Measurements from ENCODE around the gene MTHFD1L. TPM values are rescaled to one million over a fixed set of nuclear protein-coding genes. Genes with fewer than 3 reads are reported as not detected.

The MTHFD1L gene
- total RNA-seq, 1 donor from 2014 or later, result 45.6 TPM

DNA sequence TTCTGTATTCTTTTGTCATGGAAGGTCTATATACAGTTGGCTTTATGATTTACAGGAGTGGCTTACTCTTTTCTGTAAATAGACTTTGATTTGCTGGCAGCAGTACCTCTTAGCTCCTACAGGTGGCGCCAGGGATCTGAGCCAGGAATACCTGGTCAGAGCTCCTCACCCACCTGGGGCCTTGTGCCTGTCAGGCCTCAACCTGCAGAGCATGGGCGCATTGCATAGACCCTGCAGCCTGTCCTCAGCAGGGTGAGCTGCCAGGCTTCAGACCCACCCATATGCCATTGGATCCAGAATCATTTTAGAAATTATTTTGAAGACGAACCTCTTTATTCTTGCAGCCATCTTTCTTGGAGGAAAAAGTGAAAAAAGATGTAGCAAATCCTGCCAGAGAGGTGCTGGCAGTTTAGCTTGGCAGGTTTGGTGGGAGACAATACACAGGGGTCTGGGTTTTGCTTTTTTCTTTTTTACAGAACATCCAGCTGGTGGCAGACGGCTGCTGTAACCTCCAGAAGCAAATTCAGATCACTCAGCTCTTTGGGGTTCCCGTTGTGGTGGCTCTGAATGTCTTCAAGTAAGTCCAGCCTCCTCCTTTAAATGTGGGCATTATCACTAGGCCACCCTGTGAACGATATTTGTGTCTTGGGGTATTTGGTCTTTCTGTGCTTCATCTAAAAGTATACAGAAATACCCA, 149.1 kb downstream of the MTHFD1L start:
- DNase-seq (ENCODE audit: low read depth in 2 of 2), result peak; percentile 78 to 94

DNA sequence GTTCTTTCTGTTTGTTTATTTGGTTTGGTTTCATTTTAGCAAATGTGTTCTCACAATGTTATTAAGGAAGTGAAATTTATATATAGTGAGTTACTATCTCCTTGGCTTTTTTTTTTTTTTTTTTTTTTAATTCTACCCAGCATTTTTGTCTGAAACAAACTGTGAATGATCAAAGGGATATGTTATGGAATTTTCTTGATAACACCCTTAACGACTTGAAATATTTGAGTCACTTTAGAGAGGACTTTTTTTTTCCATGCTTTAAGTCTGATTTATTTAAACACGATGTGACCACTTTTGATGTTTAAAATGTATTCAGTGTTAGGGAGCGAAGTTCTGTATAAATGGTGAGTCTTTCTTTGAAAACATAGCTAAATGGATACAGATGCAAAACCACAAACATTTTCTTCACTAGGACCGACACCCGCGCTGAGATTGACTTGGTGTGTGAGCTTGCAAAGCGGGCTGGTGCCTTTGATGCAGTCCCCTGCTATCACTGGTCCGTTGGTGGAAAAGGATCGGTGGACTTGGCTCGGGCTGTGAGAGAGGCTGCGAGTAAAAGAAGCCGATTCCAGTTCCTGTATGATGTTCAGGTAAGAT, 149.7 kb downstream of the MTHFD1L start:
- no peak for DNase-seq (ENCODE audit: low read depth in 2 of 2)

DNA sequence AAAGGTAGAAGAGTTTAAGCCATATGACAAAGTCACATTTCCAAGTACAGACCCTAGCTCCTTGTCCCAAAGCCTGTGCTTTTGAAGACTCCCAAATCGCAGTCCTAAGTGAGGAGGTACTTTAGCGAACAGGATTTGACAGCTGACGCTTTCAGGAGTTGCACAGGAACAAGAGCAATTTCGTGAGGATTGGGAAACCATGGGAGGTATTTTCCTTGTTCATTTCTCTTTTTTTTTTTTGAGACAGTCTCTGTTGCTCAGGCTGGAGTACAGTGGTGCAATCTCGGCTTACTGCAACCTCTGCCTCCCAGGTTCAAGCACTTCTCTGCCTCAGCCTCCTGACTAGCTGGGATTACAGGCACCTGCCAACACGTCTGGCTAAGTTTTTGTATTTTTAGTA, 150.6 kb downstream of the MTHFD1L start:
- DNase-seq (ENCODE audit: low read depth in 2 of 2), result no peak

DNA sequence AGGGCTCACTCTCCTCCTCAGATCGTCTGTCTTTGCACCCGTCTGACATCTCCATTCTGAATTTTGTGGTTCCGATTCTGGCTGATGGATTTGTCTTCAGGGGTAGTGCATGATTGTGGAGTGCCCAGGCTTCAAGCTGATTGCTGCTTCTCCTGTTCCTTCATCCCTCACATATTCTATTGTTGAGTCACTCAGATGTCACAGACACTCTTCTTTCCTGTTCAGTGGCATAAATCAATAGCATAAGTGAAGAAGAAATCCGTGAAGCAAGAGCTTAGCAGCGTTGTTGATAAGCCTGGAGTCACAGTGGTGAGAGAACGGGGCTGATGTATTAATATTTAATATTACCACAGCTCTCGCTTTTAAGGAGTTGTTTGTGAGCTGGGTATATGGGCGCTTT, 152.5 kb downstream of the MTHFD1L start:
- DNase-seq (ENCODE audit: low read depth in 2 of 2), result peak in 1 of 2 donors; percentile 17

DNA sequence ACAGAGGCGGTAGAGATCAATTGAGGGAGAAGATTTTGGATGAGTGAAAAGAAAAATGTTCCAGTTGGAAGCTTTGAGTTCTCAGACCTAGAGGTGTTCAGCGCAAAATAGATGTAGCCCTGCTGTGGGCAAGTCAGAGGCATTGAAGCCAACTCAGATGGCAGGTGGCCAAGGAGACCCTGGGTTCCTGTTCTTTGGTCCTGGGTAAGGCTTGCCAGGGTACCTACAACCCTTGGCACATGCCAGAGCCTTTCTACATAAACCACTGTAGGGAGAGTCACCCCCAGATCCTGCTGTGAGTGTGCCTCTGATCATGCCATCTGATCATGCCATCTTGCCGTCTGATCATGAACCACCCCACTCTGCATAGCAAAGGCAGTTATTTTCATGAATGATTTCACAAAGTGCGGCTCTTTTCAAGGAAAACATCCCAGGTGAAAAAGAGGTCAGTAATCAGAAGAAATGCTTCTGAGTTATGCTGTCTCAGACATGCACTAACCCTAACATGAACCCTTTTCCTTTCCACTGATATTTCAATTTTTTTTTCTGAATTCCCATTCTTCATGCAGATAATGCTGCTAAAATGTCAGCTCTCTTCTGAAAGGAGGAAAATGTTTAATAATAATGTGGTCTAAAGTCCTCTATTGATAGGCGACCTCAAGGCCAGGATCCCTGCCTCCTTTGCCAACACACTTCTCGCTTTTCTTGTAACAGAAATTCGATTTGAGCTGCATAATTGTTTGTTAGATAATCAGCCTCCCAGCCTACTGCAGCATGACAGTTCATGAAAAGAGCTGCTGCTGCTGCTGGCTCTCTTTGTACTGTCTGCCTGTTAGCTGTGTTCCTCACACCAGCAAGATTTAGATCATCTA, 153.6 kb downstream of the MTHFD1L start:
- peak in 1 of 2 donors; percentile 25 for DNase-seq (ENCODE audit: low read depth in 2 of 2)

DNA sequence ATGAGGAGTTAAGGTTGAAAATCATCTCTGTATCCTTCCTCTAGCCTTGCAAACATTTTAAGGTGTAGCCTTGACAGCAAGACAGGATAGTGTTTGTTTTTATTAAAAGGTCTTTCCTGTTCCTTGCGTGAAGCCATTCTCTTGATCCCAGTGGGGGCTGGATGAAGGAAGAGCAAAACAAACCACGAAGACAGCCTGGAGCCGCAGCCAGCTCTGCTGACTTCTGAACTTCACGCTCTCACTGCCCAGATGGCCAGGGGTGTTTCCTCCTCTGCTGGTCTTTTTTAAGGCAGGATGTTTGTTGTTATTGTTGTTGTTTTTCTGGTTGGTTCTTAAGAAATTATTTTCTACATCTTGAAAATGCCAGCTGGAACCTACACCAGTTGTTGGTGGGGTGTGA, 156.4 kb downstream of the MTHFD1L start:
- DNase-seq (ENCODE audit: low read depth in 2 of 2), result peak in 1 of 2 donors; percentile 82

DNA sequence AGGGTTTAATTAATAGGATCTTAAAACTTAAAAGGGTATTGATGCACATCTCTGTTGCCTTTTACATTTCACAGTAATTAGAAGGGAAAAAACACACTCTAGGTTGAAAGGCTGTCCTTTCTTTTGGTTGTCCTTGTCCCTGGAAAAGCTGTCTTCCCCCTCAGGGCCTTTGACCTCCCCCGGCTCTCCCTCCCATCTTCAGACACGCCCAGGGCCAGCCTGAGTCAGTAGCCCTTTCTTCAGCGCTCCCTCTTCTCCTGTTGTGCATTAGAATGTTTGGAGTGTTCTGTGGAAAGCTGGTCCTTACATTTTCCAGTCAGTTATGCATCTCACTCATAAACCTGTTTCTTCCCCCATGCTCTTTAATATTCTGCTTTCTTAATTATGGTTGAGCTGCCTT, 157.0 kb downstream of the MTHFD1L start:
- DNase-seq (ENCODE audit: low read depth in 2 of 2), result no peak

DNA sequence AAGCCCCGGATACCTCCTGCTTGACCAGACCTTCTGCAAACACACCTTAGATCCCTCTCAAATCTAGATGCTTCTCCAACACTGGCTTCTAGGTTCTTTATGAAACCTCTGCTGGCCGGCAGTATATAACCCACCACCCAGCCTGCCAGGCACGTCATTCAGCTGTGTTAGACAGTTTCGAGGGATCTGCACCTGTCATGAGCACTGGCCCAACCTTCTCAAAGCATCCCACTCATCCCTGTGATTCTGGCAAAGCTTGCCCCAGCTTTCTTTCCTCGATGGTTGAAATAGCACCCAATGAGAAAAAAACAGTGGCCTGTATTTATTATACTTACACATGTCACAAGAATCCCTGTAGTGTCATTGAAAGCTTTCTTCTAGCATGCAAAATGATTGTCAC, 157.8 kb downstream of the MTHFD1L start:
- no peak for DNase-seq (ENCODE audit: low read depth in 2 of 2)

DNA sequence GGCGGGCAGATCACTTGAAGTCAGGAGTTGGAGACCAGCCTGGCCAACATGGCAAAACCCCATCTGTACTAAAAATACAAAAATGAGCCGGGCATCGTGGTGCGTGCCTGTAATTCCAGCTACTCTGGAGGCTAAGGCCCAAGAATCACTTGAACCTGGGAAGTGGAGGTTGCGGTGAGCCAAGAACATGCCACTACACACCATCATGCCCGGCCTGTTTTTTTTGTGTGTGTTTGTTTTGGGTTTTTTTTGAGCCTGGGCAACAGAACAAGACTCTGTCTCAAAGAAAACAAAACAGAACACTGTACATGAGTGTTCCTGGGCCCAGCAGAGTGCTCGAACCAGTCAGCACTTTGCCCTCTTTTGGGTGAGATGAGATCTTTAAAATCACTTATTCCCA, 159.1 kb downstream of the MTHFD1L start:
- no peak for DNase-seq (ENCODE audit: low read depth in 2 of 2)

DNA sequence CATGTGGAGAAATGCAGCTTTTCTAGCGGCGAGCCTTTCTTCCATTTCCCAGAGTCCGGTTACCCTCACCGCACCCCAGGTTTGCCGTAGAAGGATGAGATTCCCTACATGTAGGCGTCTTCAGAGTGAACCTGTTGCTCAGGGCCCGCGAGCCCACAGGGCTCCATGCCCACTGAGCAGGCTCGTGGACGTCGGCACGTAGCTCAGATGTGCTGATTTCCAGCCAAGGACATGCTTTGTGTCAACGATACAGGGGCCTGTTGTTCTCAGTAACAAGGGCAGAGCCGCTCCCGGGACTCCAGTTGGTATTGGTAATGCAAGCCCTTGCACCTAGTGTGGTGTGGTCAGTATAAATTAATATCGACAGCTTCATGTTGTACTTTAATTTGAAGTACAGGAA, 159.6 kb downstream of the MTHFD1L start:
- DNase-seq (ENCODE audit: low read depth in 2 of 2), result no peak

DNA sequence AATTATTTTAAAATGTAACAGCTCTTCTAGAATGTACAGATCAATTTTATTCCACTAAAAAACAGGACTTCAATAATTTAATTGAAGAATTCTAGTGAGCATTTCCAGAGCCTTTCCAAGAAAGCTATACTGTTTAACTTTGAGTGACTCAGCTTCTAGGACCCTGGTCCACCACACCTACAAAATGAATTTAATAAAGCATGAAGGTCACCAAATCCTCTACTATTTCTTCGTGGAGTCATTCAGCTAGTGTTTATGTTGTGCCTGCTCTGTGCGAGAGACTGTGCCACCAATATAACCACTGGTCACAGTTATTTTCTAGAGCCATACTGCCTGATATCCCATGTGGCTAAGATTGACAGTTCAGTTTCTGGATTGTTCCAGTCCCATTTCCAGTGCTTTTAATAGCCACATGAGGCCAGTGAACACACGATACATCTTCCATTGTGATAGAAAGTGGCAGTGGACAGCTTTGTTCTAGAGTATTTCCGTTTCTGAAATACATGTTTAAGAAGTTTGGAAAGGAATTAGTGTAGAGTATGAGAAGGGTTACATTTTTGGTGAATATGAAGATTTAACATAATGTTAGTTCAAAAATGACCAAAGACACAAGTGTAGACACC, 160.7 kb downstream of the MTHFD1L start:
- DNase-seq (ENCODE audit: low read depth in 2 of 2), result peak in 1 of 2 donors; percentile 65

DNA sequence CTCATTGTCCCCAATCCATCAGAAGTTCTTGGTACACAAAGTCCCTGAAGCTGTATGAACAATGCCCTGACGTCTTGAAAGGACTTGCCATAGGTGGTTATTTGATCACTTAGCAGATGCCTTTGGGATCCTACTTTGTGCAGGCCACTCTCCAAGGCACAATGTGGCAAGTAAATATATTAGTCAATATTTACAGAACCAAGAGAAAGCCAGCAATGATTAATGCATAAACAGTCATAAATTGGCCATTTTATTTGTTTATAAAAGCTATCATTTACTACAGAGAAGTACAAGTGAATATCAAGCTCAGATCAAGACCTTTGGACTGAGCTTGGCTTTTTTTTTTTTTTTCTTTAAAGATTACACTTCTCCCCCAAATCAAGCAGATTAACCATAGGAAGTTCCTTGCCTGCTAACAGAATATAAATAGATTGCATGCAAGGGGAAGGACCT, 161.8 kb downstream of the MTHFD1L start:
- no peak for DNase-seq (ENCODE audit: low read depth in 2 of 2)

DNA sequence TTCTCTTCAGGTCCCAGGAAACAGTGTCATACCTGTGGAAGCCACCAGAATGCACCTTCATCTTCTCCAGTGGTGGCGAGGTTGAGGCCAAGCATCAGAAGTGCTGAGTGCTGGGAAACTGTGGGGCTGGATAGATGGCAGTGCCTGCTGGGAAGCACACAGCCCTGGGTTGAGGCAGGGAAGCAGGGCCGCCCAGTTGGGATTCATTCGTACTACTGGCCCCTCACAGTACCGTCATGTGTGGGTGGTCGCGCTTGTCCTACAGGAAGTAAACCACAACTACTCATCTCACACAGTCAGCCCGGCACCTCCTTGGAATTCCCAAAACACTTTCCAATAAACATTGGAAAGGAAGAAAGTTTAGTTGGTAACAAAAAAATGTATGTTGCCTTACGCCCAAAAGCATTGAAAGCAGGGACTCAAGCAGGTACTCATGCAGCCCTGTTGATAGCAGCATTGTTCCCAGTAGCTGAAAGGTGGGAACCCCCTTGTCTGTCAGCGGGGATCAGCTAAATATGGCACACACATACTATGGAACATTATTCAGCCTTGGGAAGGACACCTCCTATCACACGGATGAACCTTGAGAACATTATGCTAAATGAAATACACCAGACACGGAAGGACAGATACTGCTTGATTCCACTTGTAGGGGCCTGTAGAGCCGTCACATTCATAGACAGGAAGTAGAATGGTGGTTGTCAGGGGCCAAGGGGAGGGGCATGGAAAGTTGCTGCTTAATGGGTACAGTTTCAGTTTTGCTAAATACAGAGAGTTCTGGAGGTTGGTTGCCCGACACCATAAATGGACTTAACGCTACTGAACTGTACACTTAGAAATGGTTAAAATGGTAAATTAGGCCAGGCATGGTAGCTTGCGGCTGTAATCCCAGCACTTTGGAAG, 162.7 kb downstream of the MTHFD1L start:
- DNase-seq (ENCODE audit: low read depth in 2 of 2), result no peak

DNA sequence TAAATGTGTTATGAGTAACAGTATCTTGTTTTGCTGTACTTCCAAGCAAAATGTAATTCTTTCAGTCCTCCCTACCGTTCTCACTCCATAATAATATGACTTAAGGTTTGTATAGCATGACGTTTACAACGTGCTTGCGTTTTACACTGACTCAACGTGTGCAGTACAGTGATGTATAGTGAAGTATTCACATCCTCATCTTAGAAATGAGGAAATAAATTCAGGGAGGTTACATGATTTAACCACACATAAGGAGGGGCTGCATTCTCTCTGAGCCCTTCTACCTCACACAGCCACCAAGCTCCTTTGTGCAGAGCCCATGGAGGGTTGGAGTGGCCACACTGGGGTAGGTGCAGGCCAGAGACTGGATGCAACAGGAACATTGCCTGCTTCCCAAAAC, 164.5 kb downstream of the MTHFD1L start:
- DNase-seq (ENCODE audit: low read depth in 2 of 2), result no peak

DNA sequence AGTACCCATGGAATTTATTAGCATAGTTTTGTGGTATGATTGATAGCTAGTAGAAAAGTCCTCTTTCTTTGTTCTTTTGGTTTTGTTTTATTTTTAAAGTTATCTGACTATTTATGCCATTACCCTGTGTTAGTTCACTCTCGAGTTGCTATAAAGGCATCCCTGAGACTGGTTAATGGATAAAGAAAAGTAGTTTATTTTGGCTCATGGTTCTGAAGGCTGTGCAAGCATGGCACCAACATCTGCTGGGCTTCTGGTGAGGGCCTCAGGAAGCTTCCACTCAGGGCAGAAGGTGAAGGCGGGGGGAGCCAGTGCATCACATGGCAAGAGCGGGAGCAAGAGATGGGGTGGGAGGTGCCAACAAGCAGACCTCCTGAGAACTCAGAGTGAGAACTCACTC, 166.5 kb downstream of the MTHFD1L start:
- DNase-seq (ENCODE audit: low read depth in 2 of 2), result no peak

DNA sequence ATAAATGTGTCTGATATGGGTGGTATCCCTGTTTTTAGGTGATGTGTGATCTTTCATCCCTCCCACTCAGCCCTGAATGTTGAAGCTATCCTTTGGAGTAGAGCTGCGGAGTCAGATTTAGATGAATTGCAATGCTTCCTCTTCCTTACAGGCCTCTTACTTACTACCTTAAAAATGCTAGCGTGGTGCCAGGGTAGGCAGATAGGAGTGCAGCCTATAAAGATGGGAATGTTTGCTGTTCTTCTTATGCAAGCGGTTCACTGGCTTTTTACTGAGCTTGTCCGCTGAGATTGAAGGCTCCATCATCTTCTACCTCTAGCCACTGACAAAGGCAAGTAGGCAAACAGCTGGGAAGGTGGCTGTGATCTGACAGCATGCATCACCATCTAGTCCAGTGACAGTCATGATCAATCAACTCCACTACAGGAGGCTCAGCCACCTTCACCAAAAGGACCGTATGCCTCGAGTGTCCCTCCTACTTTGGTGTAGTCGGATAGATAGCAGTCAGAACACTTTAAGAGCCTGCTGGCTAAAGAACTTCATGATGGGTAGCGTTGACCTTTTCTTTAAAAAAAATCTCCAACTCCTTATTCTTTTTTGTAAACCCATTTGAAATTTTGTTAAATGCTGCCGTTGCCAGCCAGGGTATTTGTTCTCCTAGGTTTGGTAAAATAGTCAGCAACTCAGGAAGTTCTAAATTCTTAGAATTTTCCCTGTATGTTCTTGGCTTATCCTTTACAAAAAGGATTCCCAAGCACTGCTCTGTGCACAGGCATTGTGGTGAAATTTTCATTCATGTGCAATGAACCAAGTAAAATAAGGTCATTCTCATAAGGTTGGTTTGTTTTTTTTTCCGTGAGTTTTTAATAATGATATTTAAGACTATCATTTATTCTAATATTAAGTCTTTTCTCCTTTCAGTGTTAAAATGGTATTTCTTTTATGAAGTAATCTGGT, 169.6 kb downstream of the MTHFD1L start:
- no peak for DNase-seq (ENCODE audit: low read depth in 2 of 2)

DNA sequence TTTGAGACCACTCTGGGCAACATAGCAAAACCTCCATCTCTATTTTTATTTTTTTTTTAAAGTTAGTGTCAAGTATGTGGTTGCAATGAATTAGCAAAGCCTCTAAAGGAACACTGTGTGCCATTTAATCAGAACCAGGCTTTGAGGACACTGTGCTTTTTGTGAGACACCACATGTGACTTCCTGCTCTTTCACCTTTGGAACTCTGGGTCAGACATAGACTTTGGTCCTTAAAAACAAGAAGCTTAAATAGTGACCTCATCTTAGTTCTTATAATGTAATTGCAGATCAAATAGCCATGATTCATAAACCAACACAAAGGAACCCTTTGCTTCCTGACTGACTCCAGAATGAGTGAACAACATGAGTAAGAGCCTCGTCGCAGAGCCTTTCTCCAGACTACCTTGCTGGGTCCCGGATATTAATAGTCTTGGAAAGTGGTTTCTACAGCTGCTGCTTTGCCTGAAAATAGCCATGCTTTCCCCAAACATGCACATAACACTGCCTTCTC, 170.8 kb downstream of the MTHFD1L start:
- peak; percentile 62 to 98 for DNase-seq (ENCODE audit: low read depth in 2 of 2)

DNA sequence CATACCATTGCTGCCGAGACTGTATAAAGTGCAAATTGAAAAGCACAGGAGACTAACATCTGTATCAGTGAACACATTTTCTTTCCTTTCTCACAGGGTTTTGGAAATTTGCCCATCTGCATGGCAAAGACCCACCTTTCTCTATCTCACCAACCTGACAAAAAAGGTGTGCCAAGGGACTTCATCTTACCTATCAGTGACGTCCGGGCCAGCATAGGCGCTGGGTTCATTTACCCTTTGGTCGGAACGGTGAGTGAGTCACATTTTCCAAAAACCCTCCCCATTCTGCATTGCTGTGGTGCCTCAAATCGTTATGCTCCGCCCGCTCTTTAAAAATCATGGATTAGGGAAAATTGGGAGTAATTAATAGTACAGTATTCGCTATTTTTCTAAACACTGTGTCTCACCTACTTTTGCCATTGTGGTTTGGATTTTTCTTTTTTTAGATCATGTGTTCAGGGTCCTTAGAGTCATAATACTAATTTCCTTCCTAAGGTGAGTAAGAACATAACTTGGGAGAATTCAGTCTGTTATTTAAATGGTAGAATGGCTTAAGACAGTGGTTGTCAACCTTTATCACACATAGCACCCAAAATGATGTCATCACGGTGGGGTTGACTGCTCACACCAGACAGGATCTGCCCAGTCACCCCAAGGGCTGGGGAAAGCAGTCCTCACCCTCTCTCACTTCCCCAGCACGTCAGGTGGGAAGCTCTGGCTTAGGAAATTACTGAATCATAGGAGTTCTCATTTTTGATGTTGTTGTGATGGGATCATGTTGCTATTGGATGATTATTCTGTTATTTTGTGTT, 171.6 kb downstream of the MTHFD1L start:
- peak; percentile 69 to 95 for DNase-seq (ENCODE audit: low read depth in 2 of 2)

DNA sequence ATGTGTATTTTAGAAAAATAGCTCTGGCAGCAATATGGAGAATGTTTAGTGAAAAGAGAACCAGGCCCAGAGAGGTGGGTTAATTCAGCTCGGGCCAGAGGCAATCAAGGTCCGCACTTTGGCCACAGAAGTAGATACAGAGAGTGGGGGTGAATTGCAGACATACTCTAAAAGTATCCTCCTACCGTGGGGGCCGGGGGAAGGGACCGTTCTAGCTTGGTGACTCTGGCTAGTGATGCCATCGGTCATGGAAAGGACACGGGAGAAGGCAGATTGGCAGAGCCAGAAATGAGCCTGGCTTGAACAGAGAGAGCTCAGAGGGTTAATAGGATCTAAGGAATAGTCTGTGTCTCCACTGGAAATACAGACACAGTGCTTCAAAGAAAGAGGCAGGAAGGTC, 173.1 kb downstream of the MTHFD1L start:
- DNase-seq (ENCODE audit: low read depth in 2 of 2), result no peak

Measured in lung microvascular endothelial cell (primary cell).